ENCODE results near the gene CARMIL3. TPM values are rescaled to one million over a fixed set of nuclear protein-coding genes. Genes with fewer than 3 reads are reported as not detected.

Gene CARMIL3
- total RNA-seq, 1 donor from 2014 or later: 0.34 TPM

GRCh38 chr14:24098229-24098926 is 46.6 kb downstream of the CARMIL3 start:
- H3K4me1 Mint-ChIP-seq (ENCODE audit: low read depth, unreplicated experiment): peaks cover 10% of the 10 kb centered on the region
- TF ChIP-seq CTCF (IDR thresholded peaks at IDR 0.05; ENCODE audit: insufficient read depth, low read depth, low read length) (no peak), EZH2 (IDR thresholded peaks at IDR 0.05; ENCODE audit: insufficient read depth, low read length) (no peak)
- Histone ChIP-seq H4K20me1 (ENCODE audit: insufficient read depth, low read length) (no peaks in the 10 kb centered on the region), H3K79me2 (ENCODE audit: insufficient read depth, low read length) (no peaks in the 10 kb centered on the region), H3K9ac (ENCODE audit: low read length) (no peak overlapping the region), H3K4me3 (ENCODE audit: insufficient read depth, low read depth, low read length) (no peak overlapping the region), H3K9me3 (ENCODE audit: insufficient read depth, low read depth, low read length) (no peaks in the 10 kb centered on the region), H2AFZ (ENCODE audit: low read depth, low read length) (no peak overlapping the region), H3K36me3 (ENCODE audit: insufficient read depth, low read length) (no peaks in the 10 kb centered on the region), H3K4me2 (ENCODE audit: low read length) (no peak overlapping the region), H3K27me3 (ENCODE audit: insufficient read depth, low read length) (no peaks in the 10 kb centered on the region), H3K27ac (ENCODE audit: low read depth, low read length) (no peak overlapping the region), H3K4me1 (ENCODE audit: insufficient read depth, low read length) (peaks cover 6% of the 10 kb centered on the region)
- DNase-seq (ENCODE audit: low read depth) (no peak), FAIRE-seq (no peak)
- H3K27me3 Mint-ChIP-seq (ENCODE audit: low read depth, unreplicated experiment): no peaks in the 10 kb centered on the region
- no peaks in the 10 kb centered on the region for H3K9me3 Mint-ChIP-seq (ENCODE audit: unreplicated experiment)
- no peak overlapping the region for H3K4me3 Mint-ChIP-seq (ENCODE audit: unreplicated experiment)
- no peak overlapping the region for H3K27ac Mint-ChIP-seq (ENCODE audit: unreplicated experiment)
- H3K36me3 Mint-ChIP-seq (ENCODE audit: low read depth, unreplicated experiment): peaks cover 34% of the 10 kb centered on the region

- Histone ChIP-seq H3K79me2 (ENCODE audit: insufficient read depth, low read length) (no peaks in the 10 kb centered on the region), H3K4me1 (ENCODE audit: insufficient read depth, low read length) (peaks cover 6% of the 10 kb centered on the region), H3K27ac (ENCODE audit: low read depth, low read length) (no peak overlapping the region), H3K9me3 (ENCODE audit: insufficient read depth, low read depth, low read length) (no peaks in the 10 kb centered on the region), H3K36me3 (ENCODE audit: insufficient read depth, low read length) (no peaks in the 10 kb centered on the region), H3K9ac (ENCODE audit: low read length) (no peak overlapping the region), H4K20me1 (ENCODE audit: insufficient read depth, low read length) (no peaks in the 10 kb centered on the region), H3K4me2 (ENCODE audit: low read length) (no peak overlapping the region), H2AFZ (ENCODE audit: low read depth, low read length) (no peak overlapping the region), H3K27me3 (ENCODE audit: insufficient read depth, low read length) (no peaks in the 10 kb centered on the region), H3K4me3 (ENCODE audit: insufficient read depth, low read depth, low read length) (no peak overlapping the region)
- Mint-ChIP-seq H3K27ac (ENCODE audit: unreplicated experiment) (peak overlapping the region; percentile 26), H3K36me3 (ENCODE audit: low read depth, unreplicated experiment) (peaks cover 42% of the 10 kb centered on the region), H3K4me1 (ENCODE audit: low read depth, unreplicated experiment) (peaks cover 6% of the 10 kb centered on the region), H3K4me3 (ENCODE audit: unreplicated experiment) (no peak overlapping the region), H3K27me3 (ENCODE audit: low read depth, unreplicated experiment) (no peaks in the 10 kb centered on the region), H3K9me3 (ENCODE audit: unreplicated experiment) (no peaks in the 10 kb centered on the region)
- DNase-seq (ENCODE audit: low read depth) (no peak), FAIRE-seq (no peak)
- no peak for TF ChIP-seq CTCF (IDR thresholded peaks at IDR 0.05; ENCODE audit: insufficient read depth, low read depth, low read length)
- TF ChIP-seq EZH2 (IDR thresholded peaks at IDR 0.05; ENCODE audit: insufficient read depth, low read length): no peak
Observed at GRCh38 chr14:24098927-24099813, 47.4 kb downstream of the CARMIL3 start.

Measured in astrocyte (in vitro differentiated cells and primary cell).